Tibial nerve (tissue), 4 donors: ENCODE measurements around the gene SLC8B1. TPM values are rescaled to one million over a fixed set of nuclear protein-coding genes. Genes with fewer than 3 reads are reported as not detected.

Source experiments
- DNase-seq, 2 donors: peaks; one replicate each; pipeline ENCODE4 v3.0.0-alpha.2; 2019; ENCODE audit warnings: low spot score in 2 of 2
- H3K27ac ChIP-seq, 4 donors: fragments of 200-600 bp; sonication (generic) in 3 of 4; one replicate each; pipeline ENCODE4 v1.5.1; 2017 to 2019; ENCODE audit warnings: mild to moderate bottlenecking in 1 of 4
- H3K27me3 ChIP-seq, 2 donors: fragments of 200-600 bp; sonication (generic) in 1 of 2; one replicate each; pipeline versions ENCODE4 v1.5.1 to v1.6.0; 2017 to 2019
- H3K36me3 ChIP-seq, 3 donors: fragments of 200-600 bp; sonication (generic); one replicate each; pipeline ENCODE4 v1.5.1; 2018 to 2019
- H3K4me1 ChIP-seq, 4 donors: fragments of 200-600 bp; sonication (generic) in 3 of 4; one replicate each; pipeline ENCODE4 v1.5.1; 2017 to 2019
- H3K4me3 ChIP-seq, 4 donors: fragments of 200-600 bp; sonication (generic) in 3 of 4; one replicate each; pipeline ENCODE4 v1.5.1; 2017 to 2019; ENCODE audit warnings: mild to moderate bottlenecking in 1 of 4, moderate library complexity in 1 of 4
- H3K9me3 ChIP-seq, 4 donors: fragments of 200-600 bp; sonication (generic) in 3 of 4; one replicate each; pipeline ENCODE4 v1.5.1; 2017 to 2019
- CTCF ChIP-seq, 5 experiments: fragments of 200-600 bp in 3 of 5; fragments of 450-650 bp in 2 of 5; sonication (generic) in 3 of 5; IDR thresholded peaks; one replicate each; pipeline ENCODE4 v1.5.1; 2016 to 2019; ENCODE audit warnings: antibody characterized with exemption in 5 of 5, mild to moderate bottlenecking in 3 of 5, moderate library complexity in 2 of 5
- EP300 ChIP-seq, 2 donors: sonication (generic); formaldehyde crosslinking; IDR thresholded peaks; one replicate each; pipeline ENCODE4 v1.6.1; 2017; ENCODE audit warnings: antibody characterized with exemption in 2 of 2, mild to moderate bottlenecking in 1 of 2
- POLR2A ChIP-seq, 2 donors: fragments of 450-650 bp; IDR thresholded peaks; one replicate each; pipeline ENCODE4 v1.6.1; 2017; ENCODE audit warnings: antibody characterized with exemption in 2 of 2, mild to moderate bottlenecking in 2 of 2, moderate library complexity in 2 of 2
- WGBS, 2 donors: methylation state at CpG; one replicate each; pipeline ENCODE4 v1.1.5; 2018; 5-methylcytosine and 5-hydroxymethylcytosine counted together
- total RNA-seq, 4 donors: library from RNA; depleted of rRNA; stranded (reverse); fragments of >200 nt; gene quantifications; one replicate each; pipeline ENCODE4 v1.1.0, GENCODE V29; 2016

The SLC8B1 gene
- total RNA-seq, 4 donors from 2014 or later = 52.0 to 73.5 (median 61.2) TPM

- Histone ChIP-seq H3K4me1 (peaks cover 0 to 19% (median 0%) of the 10 kb centered on the region in 4 donors), H3K36me3 (peaks cover 5 to 100% (median 17%) of the 10 kb centered on the region in 3 donors), H3K9me3 (no peaks in the 10 kb centered on the region), H3K27ac (peak overlapping the region in 1 of 4 donors; percentile 40), H3K27me3 (no peaks in the 10 kb centered on the region), H3K4me3 (no peak overlapping the region)
- no peak for TF ChIP-seq POLR2A (IDR thresholded peaks at IDR 0.05)
- no peak for TF ChIP-seq CTCF (IDR thresholded peaks at IDR 0.05)
- WGBS, 2 donors = 57 to 68% methylated on average over 2 of the region's 2 CpGs
- no peak for DNase-seq
Measured at GRCh38 chr12:113289361-113289760, 45.5 kb downstream of the SLC8B1 start.

GRCh38 chr12:113287899-113288282, 47.0 kb downstream of the SLC8B1 start:
- peaks cover 0 to 19% (median 0%) of the 10 kb centered on the region in 4 donors for H3K4me1 ChIP-seq
- DNase-seq = no peak
- 93 to 98% methylated on average over 19 of the region's 19 CpGs for WGBS, 2 donors
- H3K9me3 ChIP-seq = no peaks in the 10 kb centered on the region
- H3K27me3 ChIP-seq = no peaks in the 10 kb centered on the region
- H3K4me3 ChIP-seq = no peak overlapping the region
- no peak overlapping the region for H3K27ac ChIP-seq
- no peak for TF ChIP-seq CTCF (IDR thresholded peaks at IDR 0.05)
- TF ChIP-seq POLR2A (IDR thresholded peaks at IDR 0.05) = no peak
- TF ChIP-seq EP300 (IDR thresholded peaks at IDR 0.05) = no peak
- peaks cover 5 to 100% (median 13%) of the 10 kb centered on the region in 3 donors for H3K36me3 ChIP-seq

GRCh38 chr12:113287146-113287898, 47.6 kb downstream of the SLC8B1 start:
- 91 to 93% methylated on average over 11 to 21 of the region's 21 CpGs for WGBS, 2 donors
- no peaks in the 10 kb centered on the region for H3K27me3 ChIP-seq
- H3K36me3 ChIP-seq = peaks cover under 1 to 100% (median 13%) of the 10 kb centered on the region in 3 donors
- H3K4me1 ChIP-seq = peaks cover 0 to 17% (median 0%) of the 10 kb centered on the region in 4 donors
- DNase-seq = no peak
- H3K27ac ChIP-seq = no peak overlapping the region
- TF ChIP-seq CTCF (IDR thresholded peaks at IDR 0.05) (no peak), POLR2A (IDR thresholded peaks at IDR 0.05) (no peak), EP300 (IDR thresholded peaks at IDR 0.05) (no peak)
- no peaks in the 10 kb centered on the region for H3K9me3 ChIP-seq
- no peak overlapping the region for H3K4me3 ChIP-seq

- TF ChIP-seq CTCF (IDR thresholded peaks at IDR 0.05) (no peak), EP300 (IDR thresholded peaks at IDR 0.05) (no peak), POLR2A (IDR thresholded peaks at IDR 0.05) (no peak)
- no peak for DNase-seq
- no peak overlapping the region for H3K4me3 ChIP-seq
- 71 to 82% methylated on average over 11 of the region's 11 CpGs for WGBS, 2 donors
- H3K27ac ChIP-seq = peak overlapping the region in 1 of 4 donors; percentile 34
- H3K4me1 ChIP-seq = peaks cover 0 to 15% (median 0%) of the 10 kb centered on the region in 4 donors
- peaks cover 0 to 97% (median 13%) of the 10 kb centered on the region in 3 donors for H3K36me3 ChIP-seq
- H3K27me3 ChIP-seq = no peaks in the 10 kb centered on the region
- H3K9me3 ChIP-seq = no peaks in the 10 kb centered on the region
Measured at GRCh38 chr12:113286712-113287111, 48.2 kb downstream of the SLC8B1 start.
